GM23248 (cell line): Measurements from ENCODE around the gene PRKCQ. TPM values are rescaled to one million over a fixed set of nuclear protein-coding genes. Genes with fewer than 3 reads are reported as not detected.

Experiments
- DNase-seq: peaks from one replicate; pipeline ENCODE4 v3.0.0-alpha.2; 2015
- H2AFZ ChIP-seq: fragments of 200-600 bp; sonication (generic); 2 replicates; pipeline ENCODE4 v1.6.1; 2016; ENCODE audit warnings: antibody characterized with exemption
- H3F3A ChIP-seq: fragments of 200-600 bp; sonication (generic); 2 replicates; pipeline ENCODE4 v1.6.1; 2016; ENCODE audit warnings: mild to moderate bottlenecking, antibody characterized with exemption, mixed run types; ENCODE audit not compliant: insufficient read depth
- H3K27ac ChIP-seq: fragments of 200-600 bp; sonication (generic); 2 replicates; pipeline ENCODE4 v1.5.1; 2016; ENCODE audit warnings: mild to moderate bottlenecking
- H3K27me3 ChIP-seq: fragments of 200-600 bp; sonication (generic); replicated peaks from 2 replicates; pipeline ENCODE4 v1.6.1; 2016; ENCODE audit warnings: mild to moderate bottlenecking; ENCODE audit not compliant: insufficient read depth
- H3K36me3 ChIP-seq: fragments of 200-600 bp; sonication (generic); 2 replicates; pipeline ENCODE4 v1.6.1; 2016; ENCODE audit warnings: low read depth, mild to moderate bottlenecking
- H3K4me1 ChIP-seq: fragments of 200-600 bp; sonication (generic); 2 replicates; pipeline ENCODE4 v1.6.1; 2016; ENCODE audit warnings: mild to moderate bottlenecking; ENCODE audit not compliant: insufficient read depth
- H3K4me2 ChIP-seq: fragments of 200-600 bp; sonication (generic); one replicate; pipeline ENCODE4 v1.6.1; 2016; ENCODE audit warnings: mild to moderate bottlenecking; ENCODE audit not compliant: unreplicated experiment
- H3K4me3 ChIP-seq: fragments of 200-600 bp; sonication (generic); 2 replicates; pipeline ENCODE4 v1.5.1; 2016; ENCODE audit warnings: mild to moderate bottlenecking
- H3K79me2 ChIP-seq: fragments of 200-600 bp; sonication (generic); 2 replicates; pipeline ENCODE4 v1.6.1; 2016; ENCODE audit warnings: mild to moderate bottlenecking; ENCODE audit not compliant: insufficient read depth
- H3K9ac ChIP-seq: fragments of 200-600 bp; sonication (generic); 2 replicates; pipeline ENCODE4 v1.6.1; 2016; ENCODE audit warnings: mild to moderate bottlenecking
- H3K9me2 ChIP-seq: fragments of 200-600 bp; sonication (generic); 2 replicates; pipeline ENCODE4 v1.6.1; 2016; ENCODE audit warnings: mixed run types, mild to moderate bottlenecking, moderate library complexity; ENCODE audit not compliant: insufficient read depth
- H3K9me3 ChIP-seq: fragments of 200-600 bp; sonication (generic); one replicate; pipeline ENCODE4 v1.6.1; 2017; ENCODE audit warnings: low read depth
- H4K20me1 ChIP-seq: fragments of 200-600 bp; sonication (generic); 2 replicates; pipeline ENCODE4 v1.6.0; 2016; ENCODE audit not compliant: insufficient read depth
- EZH2 ChIP-seq: fragments of 200-600 bp; sonication (generic); IDR thresholded peaks from 2 replicates; pipeline ENCODE4 v1.6.1; 2018; ENCODE audit warnings: antibody characterized with exemption, mild to moderate bottlenecking; ENCODE audit not compliant: insufficient read depth, poor library complexity, severe bottlenecking
- EZH2phosphoT487 ChIP-seq: fragments of 200-600 bp; sonication (generic); IDR thresholded peaks from 2 replicates; pipeline ENCODE4 v1.6.1; 2018; ENCODE audit warnings: antibody characterized with exemption, moderate library complexity, mild to moderate bottlenecking, low read depth; ENCODE audit not compliant: insufficient read depth
- WGBS, 2 experiments: methylation state at CpG; one replicate each; pipeline ENCODE4 v1.1.6; 2015 to 2017; ENCODE audit warnings: low lambda C conversion rate in 2 of 2, low coverage in 1 of 2; ENCODE audit errors: missing lambda C conversion rate in 2 of 2; 5-methylcytosine and 5-hydroxymethylcytosine counted together
- in situ Hi-C: fragments of 300-500 bp; cut with MboI; formaldehyde crosslinking; loops from 2 replicates; pipeline ENCODE4 v1.15.0; 2020
- polyA plus RNA-seq: library from polyadenylated mRNA; unstranded; fragments of >200 nt; fragmentation: Nextera tagmentation; extraction: Ambion mirVana; gene quantifications from 2 replicates; pipeline ENCODE4 v1.2.1, GENCODE V29; 2016
- total RNA-seq: library from RNA; depleted of rRNA; stranded (reverse); fragments of >200 nt; shearing (Covaris generic); gene quantifications from 2 replicates; pipeline ENCODE4 v1.2.3, GENCODE V29; 2014

The PRKCQ gene
- total and polyA plus RNA-seq, 2 experiments from 2014 or later: not detected

GRCh38 chr10:6379015-6379776, 200.9 kb downstream of the PRKCQ start:
- H3K79me2 ChIP-seq: no peaks in the 10 kb centered on the region
- in situ Hi-C loops: no loop called here
- no peak overlapping the region for H3K9ac ChIP-seq

More at GRCh38 chr10:6379015-6379776, 200.9 kb downstream of the PRKCQ start:
- Histone ChIP-seq H3K27me3 (peaks cover 12% of the 10 kb centered on the region), H3K9me2 (no peaks in the 10 kb centered on the region), H3K4me2 (no peak overlapping the region), H3K36me3 (no peaks in the 10 kb centered on the region), H3F3A (peaks cover 8% of the 10 kb centered on the region; the same call in 1 of the 2 replicates), H3K4me3 (no peak overlapping the region), H3K9me3 (no peaks in the 10 kb centered on the region), H3K27ac (no peak overlapping the region), H4K20me1 (no peaks in the 10 kb centered on the region), H2AFZ (no peak overlapping the region), H3K4me1 (peaks cover 5% of the 10 kb centered on the region; the same call in 1 of the 2 replicates)
- no peak for DNase-seq
- TF ChIP-seq EZH2phosphoT487 (no peak), EZH2 (no peak)
- 23 to 29% methylated on average over 1 of the region's 1 CpG for WGBS, 2 experiments
